Measurements from ENCODE around the gene DENND1C.

- TF ChIP-seq CTCF (conservative IDR thresholded peaks at IDR 0.05) (peak; percentile 63), EZH2 (IDR thresholded peaks at IDR 0.05; ENCODE audit: low read depth) (no peak)
Measured at GRCh38 chr19:6460099-6460884, 21.3 kb downstream of the DENND1C start.

All from PC-9 (cell line).